Activated T-cell treated with anti-CD3 and anti-CD28 coated beads for 1 hour (primary cell): ENCODE measurements around the gene FAM163B.

Experiments used
- DNase-seq: peaks from one replicate; pipeline ENCODE4 v3.0.0-alpha.2; 2020; ENCODE audit warnings: low read depth

FAM163B gene

GRCh38 chr9:133545494-133546286, 63.5 kb downstream of the FAM163B start:
- no peak for DNase-seq

GRCh38 chr9:133543772-133544467, 65.3 kb downstream of the FAM163B start:
- no peak for DNase-seq

GRCh38 chr9:133542002-133542401, 67.2 kb downstream of the FAM163B start:
- DNase-seq = no peak

GRCh38 chr9:133540698-133541025, 68.5 kb downstream of the FAM163B start:
- DNase-seq = no peak

GRCh38 chr9:133539991-133540697, 69.0 kb downstream of the FAM163B start:
- no peak for DNase-seq

GRCh38 chr9:133538851-133539833, 70.0 kb downstream of the FAM163B start:
- DNase-seq = no peak

- no peak for DNase-seq
Measured at GRCh38 chr9:133538176-133538575, 71.0 kb downstream of the FAM163B start.

- no peak for DNase-seq
Measured at GRCh38 chr9:133537257-133537656, 71.9 kb downstream of the FAM163B start.

GRCh38 chr9:133536536-133536935, 72.7 kb downstream of the FAM163B start:
- no peak for DNase-seq

GRCh38 chr9:133536080-133536479, 73.1 kb downstream of the FAM163B start:
- DNase-seq = no peak

- DNase-seq = no peak
Measured at GRCh38 chr9:133535306-133535877, 73.8 kb downstream of the FAM163B start.

GRCh38 chr9:133534346-133535291, 74.6 kb downstream of the FAM163B start, which contains the start of gene ADAMTSL2:
Gene ADAMTSL2 (plus strand): TSS chr9:133534704. CDS start chr9:133536713, 2,009 bp downstream.
- DNase-seq = peak; percentile 46

- no peak for DNase-seq
Measured at GRCh38 chr9:133533857-133534256, 75.3 kb downstream of the FAM163B start.

- DNase-seq = peak; percentile 68
Measured at GRCh38 chr9:133532937-133533668, 76.1 kb downstream of the FAM163B start.

GRCh38 chr9:133531293-133531692, 77.9 kb downstream of the FAM163B start:
- DNase-seq = no peak

- DNase-seq = no peak
Measured at GRCh38 chr9:133529874-133530273, 79.3 kb downstream of the FAM163B start.

- DNase-seq = no peak
Measured at GRCh38 chr9:133529457-133529856, 79.7 kb downstream of the FAM163B start.

GRCh38 chr9:133528876-133529241, 80.3 kb downstream of the FAM163B start:
- no peak for DNase-seq
